Parathyroid adenoma (tissue), 2 donors: ENCODE data around the gene FBN3.
"Not testable (repeated sequence)": the region's sequence is repeated elsewhere in the genome, so short reads cannot be mapped to it uniquely, and the experiment has no call there.

Experiments
- H2AFZ ChIP-seq: fragments of 300-600 bp; sonication (generic); one replicate; pipeline ENCODE4 v1.7.0; 2017; ENCODE audit warnings: antibody characterized with exemption, mild to moderate bottlenecking
- H3K27ac ChIP-seq: fragments of 300-600 bp; sonication (generic); one replicate; pipeline ENCODE4 v1.7.0; 2017
- H3K27me3 ChIP-seq: fragments of 300-600 bp; sonication (generic); one replicate; pipeline ENCODE4 v1.7.0; 2017; ENCODE audit warnings: low read length; ENCODE audit not compliant: control insufficient read depth, insufficient read depth
- H3K36me3 ChIP-seq: fragments of 300-600 bp; sonication (generic); one replicate; pipeline ENCODE4 v1.7.0; 2017; ENCODE audit warnings: low read length; ENCODE audit not compliant: control insufficient read depth, insufficient read depth
- H3K4me1 ChIP-seq: fragments of 300-600 bp; sonication (generic); one replicate; pipeline ENCODE4 v1.7.0; 2017; ENCODE audit warnings: control low read depth
- H3K4me2 ChIP-seq: fragments of 300-600 bp; sonication (generic); one replicate; pipeline ENCODE4 v1.7.0; 2017; ENCODE audit warnings: low read length
- H3K4me3 ChIP-seq: fragments of 300-600 bp; sonication (generic); one replicate; pipeline ENCODE4 v1.7.0; 2017; ENCODE audit warnings: low read depth, low read length
- H3K79me2 ChIP-seq: fragments of 300-600 bp; sonication (generic); one replicate; pipeline ENCODE4 v1.7.0; 2017; ENCODE audit warnings: control low read depth
- H3K9ac ChIP-seq: fragments of 300-600 bp; sonication (generic); one replicate; pipeline ENCODE4 v1.7.0; 2017; ENCODE audit warnings: mild to moderate bottlenecking
- H3K9me3 ChIP-seq: fragments of 300-600 bp; sonication (generic); one replicate; pipeline ENCODE4 v1.7.0; 2017; ENCODE audit warnings: low read length; ENCODE audit not compliant: control insufficient read depth
- TF ChIP-seq, protein P1 (sequence below): fragments of 300-600 bp; sonication (generic); IDR thresholded peaks from one replicate; pipeline ENCODE4 v1.7.0; 2017; ENCODE audit warnings: antibody characterized with exemption, mild to moderate bottlenecking
- donor health status: primary hyperparathyroidism.

FBN3 gene

GRCh38 chr19:8025316-8025715 is 124.1 kb downstream of the FBN3 start:
- Histone ChIP-seq H3K79me2 (no peaks in the 10 kb centered on the region), H3K4me3 (no peak overlapping the region), H3K4me2 (no peak overlapping the region), H3K9ac (no peak overlapping the region), H3K4me1 (no peaks in the 10 kb centered on the region), H3K27me3 (no peaks in the 10 kb centered on the region), H3K27ac (no peak overlapping the region), H3K36me3 (no peaks in the 10 kb centered on the region), H3K9me3 (no peaks in the 10 kb centered on the region), H2AFZ (no peak overlapping the region)
- TF ChIP-seq, protein P1, sequence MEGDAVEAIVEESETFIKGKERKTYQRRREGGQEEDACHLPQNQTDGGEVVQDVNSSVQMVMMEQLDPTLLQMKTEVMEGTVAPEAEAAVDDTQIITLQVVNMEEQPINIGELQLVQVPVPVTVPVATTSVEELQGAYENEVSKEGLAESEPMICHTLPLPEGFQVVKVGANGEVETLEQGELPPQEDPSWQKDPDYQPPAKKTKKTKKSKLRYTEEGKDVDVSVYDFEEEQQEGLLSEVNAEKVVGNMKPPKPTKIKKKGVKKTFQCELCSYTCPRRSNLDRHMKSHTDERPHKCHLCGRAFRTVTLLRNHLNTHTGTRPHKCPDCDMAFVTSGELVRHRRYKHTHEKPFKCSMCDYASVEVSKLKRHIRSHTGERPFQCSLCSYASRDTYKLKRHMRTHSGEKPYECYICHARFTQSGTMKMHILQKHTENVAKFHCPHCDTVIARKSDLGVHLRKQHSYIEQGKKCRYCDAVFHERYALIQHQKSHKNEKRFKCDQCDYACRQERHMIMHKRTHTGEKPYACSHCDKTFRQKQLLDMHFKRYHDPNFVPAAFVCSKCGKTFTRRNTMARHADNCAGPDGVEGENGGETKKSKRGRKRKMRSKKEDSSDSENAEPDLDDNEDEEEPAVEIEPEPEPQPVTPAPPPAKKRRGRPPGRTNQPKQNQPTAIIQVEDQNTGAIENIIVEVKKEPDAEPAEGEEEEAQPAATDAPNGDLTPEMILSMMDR = no peak

GRCh38 chr19:8024256-8024655 is 125.1 kb downstream of the FBN3 start:
- H3K27me3 ChIP-seq, H3K9me3 ChIP-seq, H3K79me2 ChIP-seq, H3K4me1 ChIP-seq, H2AFZ ChIP-seq, H3K4me3 ChIP-seq, H3K27ac ChIP-seq, H3K9ac ChIP-seq, H3K4me2 ChIP-seq, H3K36me3 ChIP-seq: not testable (repeated sequence)

DNA sequence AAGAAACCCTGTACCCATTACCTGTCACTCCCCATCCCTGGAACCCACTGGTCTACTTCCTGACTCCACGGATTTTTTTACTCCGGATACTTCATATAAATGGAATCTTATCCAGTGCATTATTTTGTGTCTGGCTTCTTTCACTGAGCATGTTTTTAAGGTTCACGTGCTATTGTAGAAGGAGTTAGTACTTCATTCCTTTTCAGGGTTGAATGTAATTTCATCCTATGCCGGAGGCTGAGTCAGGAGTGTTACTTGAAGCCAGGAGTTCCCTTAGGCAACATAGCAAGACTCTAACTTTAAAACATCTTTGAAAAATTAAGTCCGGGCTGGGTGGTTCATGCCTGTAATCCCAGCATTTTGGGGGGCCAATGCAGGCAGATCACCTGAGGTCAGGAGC is 126.0 kb downstream of the FBN3 start:
- Histone ChIP-seq H3K27me3 (no peaks in the 10 kb centered on the region), H3K27ac (no peak overlapping the region), H3K4me3 (no peak overlapping the region), H2AFZ (no peak overlapping the region), H3K9ac (no peak overlapping the region), H3K9me3 (no peaks in the 10 kb centered on the region), H3K4me1 (no peaks in the 10 kb centered on the region), H3K36me3 (no peaks in the 10 kb centered on the region), H3K4me2 (no peak overlapping the region), H3K79me2 (no peaks in the 10 kb centered on the region)
- TF ChIP-seq, protein P1 = no peak

DNA sequence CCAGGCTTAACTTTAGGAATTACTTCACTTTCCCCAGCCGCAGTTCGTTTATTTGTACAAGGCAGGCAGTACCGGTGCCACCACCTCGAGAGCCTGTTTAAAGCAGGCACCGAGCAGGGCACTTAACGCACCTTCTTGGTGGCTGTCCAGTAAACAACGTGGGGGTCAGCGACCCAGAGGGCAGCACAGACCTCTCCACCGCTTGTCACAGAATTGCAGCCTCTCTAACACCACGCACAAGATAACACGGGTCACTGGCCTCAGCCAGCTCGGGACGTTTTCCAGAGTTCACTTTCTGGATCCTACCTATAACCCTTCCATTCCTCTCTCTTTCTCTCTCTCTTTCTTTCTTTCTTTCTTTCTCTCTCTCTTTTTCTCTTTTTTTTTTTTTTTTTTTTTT is 127.1 kb downstream of the FBN3 start:
- Histone ChIP-seq H3K9me3 (no peaks in the 10 kb centered on the region), H3K9ac (no peak overlapping the region), H3K79me2 (no peaks in the 10 kb centered on the region), H3K4me3 (no peak overlapping the region), H3K4me2 (no peak overlapping the region), H3K4me1 (no peaks in the 10 kb centered on the region), H3K27ac (no peak overlapping the region), H3K27me3 (no peaks in the 10 kb centered on the region), H3K36me3 (no peaks in the 10 kb centered on the region), H2AFZ (no peak overlapping the region)
- TF ChIP-seq, protein P1 = no peak

DNA sequence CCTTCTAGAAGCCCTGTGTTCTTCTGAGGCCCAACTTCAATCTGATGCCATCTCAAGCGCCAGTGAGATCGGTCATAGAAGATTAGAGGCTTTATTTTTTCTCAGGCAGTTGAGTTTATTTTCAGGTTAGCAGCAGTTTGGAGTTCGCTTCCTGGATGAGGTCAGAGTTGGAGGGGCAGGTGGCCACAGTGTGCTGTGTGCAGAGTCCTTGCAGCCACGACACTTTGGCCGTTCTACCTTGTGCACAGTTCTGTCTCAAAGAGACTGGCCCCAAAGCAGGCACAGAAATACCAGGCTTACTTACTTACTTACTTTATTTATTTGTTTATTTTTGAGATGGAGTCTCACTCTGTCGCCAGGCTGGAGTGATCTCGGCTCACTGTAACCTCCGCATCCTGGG is 128.0 kb downstream of the FBN3 start:
- Histone ChIP-seq H2AFZ (no peak overlapping the region), H3K9ac (no peak overlapping the region), H3K79me2 (no peaks in the 10 kb centered on the region), H3K27me3 (no peaks in the 10 kb centered on the region), H3K36me3 (no peaks in the 10 kb centered on the region), H3K9me3 (no peaks in the 10 kb centered on the region), H3K4me2 (no peak overlapping the region), H3K4me1 (no peaks in the 10 kb centered on the region), H3K27ac (no peak overlapping the region), H3K4me3 (no peak overlapping the region)
- TF ChIP-seq, protein P1 = no peak
